PC-3 (cell line): ENCODE data around the gene USP34. TPM values are rescaled to one million over a fixed set of nuclear protein-coding genes. Genes with fewer than 3 reads are reported as not detected.
"Not testable (repeated sequence)": the region's sequence is repeated elsewhere in the genome, so short reads cannot be mapped to it uniquely, and the experiment has no call there.

Experiments
- ATAC-seq: fragments of 200-7000 bp; cut with Tn5 transposase; 2 replicates; pipeline ENCODE4 v1.9.1; 2020; ENCODE audit warnings: mild to moderate bottlenecking, moderate library complexity
- BruUV-seq: library from RNA; stranded (reverse); fragments of 400-500 nt; replicated peaks from 2 replicates; lab custom pipeline; 2021; lab: Mats Ljungman, UMichigan
- CTCF ChIA-PET: fragments of 300-600 bp; sonication (Branson Sonifier 250); formaldehyde crosslinking; loops from one replicate; lab custom pipeline; 2022; ENCODE audit warnings: antibody characterized with exemption; lab: Charles Lee
- POLR2A ChIA-PET: fragments of 300-600 bp; sonication (Branson Sonifier 250); formaldehyde crosslinking; loops from one replicate; lab custom pipeline; 2022; ENCODE audit warnings: antibody characterized with exemption; ENCODE audit not compliant: unreplicated experiment; lab: Charles Lee
- DNase-seq: peaks from one replicate; pipeline ENCODE4 v3.0.0-alpha.2; 2015
- H2AFZ ChIP-seq: fragments of 300-600 bp; sonication (generic); 2 replicates; pipeline ENCODE4 v1.6.0; 2016; ENCODE audit warnings: antibody characterized with exemption, low read length
- H3F3A ChIP-seq: fragments of 300-600 bp; sonication (generic); one replicate; pipeline ENCODE4 v1.6.0; 2017; ENCODE audit warnings: antibody characterized with exemption, low read length, control low read depth, mild to moderate bottlenecking; ENCODE audit not compliant: unreplicated experiment
- H3K27ac ChIP-seq: fragments of 300-600 bp; sonication (generic); 2 replicates; pipeline ENCODE4 v1.5.1; 2016; ENCODE audit warnings: mild to moderate bottlenecking, low read length
- H3K27me3 ChIP-seq: fragments of 300-600 bp; sonication (generic); 2 replicates; pipeline ENCODE4 v1.6.1; 2016; ENCODE audit warnings: low read length, mixed read lengths
- H3K36me3 ChIP-seq: fragments of 300-600 bp; sonication (generic); 2 replicates; pipeline ENCODE4 v1.6.1; 2016; ENCODE audit warnings: low read depth, mixed run types, low read length, mixed read lengths
- H3K4me1 ChIP-seq: fragments of 300-600 bp; sonication (generic); 2 replicates; pipeline ENCODE4 v1.5.1; 2016; ENCODE audit warnings: low read length; ENCODE audit not compliant: insufficient read depth
- H3K4me2 ChIP-seq: fragments of 300-600 bp; sonication (generic); 2 replicates; pipeline ENCODE4 v1.6.0; 2016; ENCODE audit warnings: low read length
- H3K4me3 ChIP-seq: fragments of 300-600 bp; sonication (generic); 2 replicates; pipeline ENCODE4 v1.5.1; 2016; ENCODE audit warnings: mild to moderate bottlenecking, low read length, mixed read lengths
- H3K79me2 ChIP-seq: fragments of 300-600 bp; sonication (generic); 2 replicates; pipeline ENCODE4 v1.6.1; 2017; ENCODE audit warnings: low read length, mixed read lengths
- H3K9ac ChIP-seq: fragments of 300-600 bp; sonication (generic); 2 replicates; pipeline ENCODE4 v1.6.0; 2016; ENCODE audit warnings: mild to moderate bottlenecking, low read length
- H3K9me2 ChIP-seq: fragments of 300-600 bp; sonication (generic); replicated peaks from 2 replicates; pipeline ENCODE4 v1.6.1; 2016; ENCODE audit warnings: mixed run types, low read length, mixed read lengths
- H3K9me3 ChIP-seq: fragments of 300-600 bp; sonication (generic); 2 replicates; pipeline ENCODE4 v1.6.1; 2016; ENCODE audit warnings: low read length, mixed read lengths
- H4K20me1 ChIP-seq: fragments of 300-600 bp; sonication (generic); 2 replicates; pipeline ENCODE4 v1.6.1; 2016; ENCODE audit warnings: low read length, mixed read lengths
- CTCF ChIP-seq: fragments of 300-600 bp; sonication (generic); conservative IDR thresholded peaks from 2 replicates; pipeline ENCODE4 v1.5.1; 2017; ENCODE audit warnings: antibody characterized with exemption, low read depth, mild to moderate bottlenecking, low read length
- EZH2 ChIP-seq: fragments of 300-600 bp; sonication (generic); IDR thresholded peaks from one replicate; pipeline ENCODE4 v1.6.1; 2017; ENCODE audit warnings: antibody characterized with exemption, mild to moderate bottlenecking, low read length; ENCODE audit not compliant: unreplicated experiment
- EZH2phosphoT487 ChIP-seq: fragments of 300-600 bp; sonication (generic); IDR thresholded peaks from 2 replicates; pipeline ENCODE4 v1.6.1; 2018; ENCODE audit warnings: mild to moderate bottlenecking, antibody characterized with exemption, low read length, borderline replicate concordance
- intact Hi-C: fragments of 100-400 bp; cut with micrococcal nuclease; formaldehyde crosslinking; loops from 2 replicates; pipeline ENCODE4 v1.9.0; 2023
- total RNA-seq: library from RNA; depleted of rRNA; stranded (reverse); fragments of >200 nt; gene quantifications from 2 replicates; pipeline ENCODE4 v1.2.3, GENCODE V29; 2014

The USP34 gene
- total RNA-seq, 1 experiment from 2014 or later, result 67.1 TPM

- no peak overlapping the region for H3K4me3 ChIP-seq
- no TSS peak for BruUV-seq
- no peak overlapping the region for H3K9ac ChIP-seq
- H3K4me1 ChIP-seq, result no peaks in the 10 kb centered on the region
- H3K4me2 ChIP-seq, result no peak overlapping the region
- no peak for ATAC-seq
- H4K20me1 ChIP-seq, result no peaks in the 10 kb centered on the region
- H3K36me3 ChIP-seq, result peaks cover 10% of the 10 kb centered on the region
- no peak overlapping the region for H2AFZ ChIP-seq
- intact Hi-C loops, result no loop called here
- H3F3A ChIP-seq, result no peaks in the 10 kb centered on the region
- no peak for DNase-seq
- H3K27ac ChIP-seq, result no peak overlapping the region
- no peaks in the 10 kb centered on the region for H3K79me2 ChIP-seq
- TF ChIP-seq CTCF (no peak), EZH2 (no peak), EZH2phosphoT487 (no peak)
- H3K9me3 ChIP-seq, result no peaks in the 10 kb centered on the region
- no peaks in the 10 kb centered on the region for H3K27me3 ChIP-seq
- ChIA-PET POLR2A (no interaction called here), CTCF (no interaction called here)
- H3K9me2 ChIP-seq, result no peaks in the 10 kb centered on the region
These were observed 304.9 kb downstream of the USP34 start for GRCh38 chr2:61165946-61166345.

GRCh38 chr2:61165082-61165481 is 305.8 kb downstream of the USP34 start:
- H3K79me2 ChIP-seq, H3K4me3 ChIP-seq, ATAC-seq, H3K27me3 ChIP-seq, H3K9me2 ChIP-seq, H3K36me3 ChIP-seq, H4K20me1 ChIP-seq, BruUV-seq, H3F3A ChIP-seq, H3K9ac ChIP-seq, H3K27ac ChIP-seq, H3K9me3 ChIP-seq, POLR2A ChIA-PET, intact Hi-C loops, H2AFZ ChIP-seq, H3K4me1 ChIP-seq, DNase-seq, CTCF ChIA-PET, H3K4me2 ChIP-seq: not testable (repeated sequence)

- ATAC-seq (no peak), DNase-seq (no peak)
- H3F3A ChIP-seq, result no peaks in the 10 kb centered on the region
- no peak overlapping the region for H3K9ac ChIP-seq
- ChIA-PET CTCF (no interaction called here), POLR2A (no interaction called here)
- H3K27ac ChIP-seq, result no peak overlapping the region
- intact Hi-C loops, result no loop called here
- H3K79me2 ChIP-seq, result no peaks in the 10 kb centered on the region
- H3K4me1 ChIP-seq, result no peaks in the 10 kb centered on the region
- TF ChIP-seq EZH2 (no peak), CTCF (no peak), EZH2phosphoT487 (no peak)
- no peaks in the 10 kb centered on the region for H3K27me3 ChIP-seq
- no peak overlapping the region for H3K4me3 ChIP-seq
- H3K36me3 ChIP-seq, result peaks cover 18% of the 10 kb centered on the region
- no peaks in the 10 kb centered on the region for H3K9me3 ChIP-seq
- BruUV-seq, result no TSS peak
- H3K4me2 ChIP-seq, result no peak overlapping the region
- H3K9me2 ChIP-seq, result no peaks in the 10 kb centered on the region
- no peak overlapping the region for H2AFZ ChIP-seq
- no peaks in the 10 kb centered on the region for H4K20me1 ChIP-seq
These were observed 308.2 kb downstream of the USP34 start for GRCh38 chr2:61162721-61163120.
